GM18519 (cell line): ENCODE measurements around the gene CDK19.
"Not testable (repeated sequence)": the region's sequence is repeated elsewhere in the genome, so short reads cannot be mapped to it uniquely, and the experiment has no call there.

Source experiments
- ATAC-seq: cut with Tn5 transposase; IDR thresholded peaks from one replicate; pipeline ENCODE4 v1.9.1; 2021; ENCODE audit warnings: mild to moderate bottlenecking, moderate library complexity; ENCODE audit not compliant: unreplicated experiment, low FRiP score

Gene CDK19

GRCh38 chr6:110595112-110595511 is 220.2 kb downstream of the CDK19 start:
- ATAC-seq = no peak

- no peak for ATAC-seq
Measured at GRCh38 chr6:110593637-110594036, 221.6 kb downstream of the CDK19 start.

- ATAC-seq = no peak
Measured at GRCh38 chr6:110592765-110593164, 222.5 kb downstream of the CDK19 start.

- no peak for ATAC-seq
Measured at GRCh38 chr6:110590821-110591351, 224.4 kb downstream of the CDK19 start.

GRCh38 chr6:110589865-110590513 is 225.3 kb downstream of the CDK19 start:
- ATAC-seq = peak; percentile 89

GRCh38 chr6:110587328-110587727 is 227.9 kb downstream of the CDK19 start:
- ATAC-seq = no peak

- no peak for ATAC-seq
Measured at GRCh38 chr6:110581679-110582078, 233.6 kb downstream of the CDK19 start.

- not testable (repeated sequence) for ATAC-seq
Measured at GRCh38 chr6:110577596-110578167, 237.6 kb downstream of the CDK19 start.

GRCh38 chr6:110575925-110576463 is 239.3 kb downstream of the CDK19 start:
- ATAC-seq = no peak

- no peak for ATAC-seq
Measured at GRCh38 chr6:110574817-110575216, 240.5 kb downstream of the CDK19 start.

GRCh38 chr6:110573537-110573936 is 241.7 kb downstream of the CDK19 start:
- no peak for ATAC-seq

GRCh38 chr6:110573136-110573535 is 242.1 kb downstream of the CDK19 start:
- ATAC-seq = no peak

GRCh38 chr6:110567957-110568696 is 247.1 kb downstream of the CDK19 start:
- no peak for ATAC-seq

GRCh38 chr6:110566346-110567125 is 248.7 kb downstream of the CDK19 start:
- no peak for ATAC-seq

- no peak for ATAC-seq
Measured at GRCh38 chr6:110564703-110565421, 250.4 kb downstream of the CDK19 start.

GRCh38 chr6:110563711-110564110 is 251.6 kb downstream of the CDK19 start:
- ATAC-seq = no peak

- no peak for ATAC-seq
Measured at GRCh38 chr6:110562316-110562915, 252.9 kb downstream of the CDK19 start.

GRCh38 chr6:110561696-110562095 is 253.6 kb downstream of the CDK19 start:
- ATAC-seq = no peak

- ATAC-seq = no peak
Measured at GRCh38 chr6:110561008-110561396, 254.3 kb downstream of the CDK19 start.
